ENCODE results near the gene CT55.
A peak's percentile ranks its signal among the peaks of the same experiment; 100 is the strongest.
"Not testable (repeated sequence)": the region's sequence is repeated elsewhere in the genome, so short reads cannot be mapped to it uniquely, and the experiment has no call there.

CT55 gene, protein sequence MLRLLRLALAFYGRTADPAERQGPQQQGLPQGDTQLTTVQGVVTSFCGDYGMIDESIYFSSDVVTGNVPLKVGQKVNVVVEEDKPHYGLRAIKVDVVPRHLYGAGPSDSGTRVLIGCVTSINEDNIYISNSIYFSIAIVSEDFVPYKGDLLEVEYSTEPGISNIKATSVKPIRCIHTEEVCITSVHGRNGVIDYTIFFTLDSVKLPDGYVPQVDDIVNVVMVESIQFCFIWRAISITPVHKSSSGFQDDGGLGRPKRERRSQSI

DNA sequence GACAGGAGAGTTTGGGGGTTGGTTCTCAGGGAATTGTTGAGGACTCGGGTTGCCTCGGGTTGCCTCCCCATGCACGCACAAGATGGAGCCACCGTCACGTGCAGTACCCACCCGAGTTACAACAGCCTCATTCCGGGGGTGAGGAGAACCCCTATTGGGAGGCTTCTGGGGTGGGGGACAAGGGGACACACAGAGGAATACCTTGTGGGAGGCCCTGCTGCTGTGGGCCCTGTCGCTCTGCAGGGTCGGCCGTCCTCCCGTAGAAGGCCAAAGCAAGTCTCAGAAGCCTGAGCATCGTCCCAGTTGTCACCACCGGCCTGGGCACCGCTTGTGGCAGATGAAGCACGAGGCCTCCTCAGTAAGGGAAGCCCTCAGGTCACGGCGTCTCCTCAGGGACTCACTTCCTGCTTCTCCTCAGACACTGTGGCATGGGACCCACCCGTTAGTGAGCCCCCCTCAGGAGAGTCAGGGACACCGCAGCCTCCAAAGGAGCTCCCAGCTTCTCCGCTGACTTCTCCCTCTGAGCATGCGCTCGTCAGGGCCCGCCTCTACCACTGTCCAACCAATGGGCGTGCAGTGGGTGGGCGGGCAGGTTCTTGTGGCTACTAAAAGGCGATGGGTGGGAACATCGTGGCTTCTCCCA lies at the start of gene CT55:
Gene CT55, minus strand, starts transcription at position 522 of the 643 bp plus-strand sequence. Its CDS starts 227 bp downstream, at position 295.
- no peak for DNase-seq (ENCODE audit: low read depth in 3 of 3, low spot score in 1 of 3)

DNA sequence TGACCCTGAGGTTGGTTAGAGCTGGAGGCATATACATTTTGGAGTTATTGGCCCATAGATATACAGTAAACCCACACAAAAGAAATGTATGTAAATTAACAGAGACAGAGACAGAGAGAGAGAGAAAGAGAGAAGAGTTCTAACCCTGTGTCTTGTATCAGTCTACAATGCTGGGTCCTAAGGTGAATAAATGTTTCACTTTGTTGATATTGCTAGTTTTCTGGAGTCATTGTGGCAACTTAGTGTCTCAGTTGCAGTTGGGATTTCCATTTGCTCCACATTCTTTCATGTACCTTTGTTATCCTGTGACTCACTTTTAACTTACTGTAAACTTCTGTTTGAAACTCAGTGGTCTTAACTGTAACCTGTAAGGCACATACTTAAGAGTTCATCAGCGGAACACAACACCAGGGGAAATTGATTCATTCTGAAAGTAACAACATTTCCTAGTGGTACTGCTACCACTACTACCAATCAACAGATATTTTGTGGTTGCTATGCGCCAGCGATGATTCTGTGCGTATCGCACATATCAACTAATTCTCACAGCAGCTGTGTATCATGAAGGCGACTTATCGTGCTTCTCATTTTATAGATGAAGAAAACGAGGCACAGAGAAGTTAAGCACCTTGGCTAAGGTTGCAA lies 42.1 kb upstream of the CT55 start:
- no peak for DNase-seq (ENCODE audit: low read depth in 3 of 3, low spot score in 1 of 3)

DNA sequence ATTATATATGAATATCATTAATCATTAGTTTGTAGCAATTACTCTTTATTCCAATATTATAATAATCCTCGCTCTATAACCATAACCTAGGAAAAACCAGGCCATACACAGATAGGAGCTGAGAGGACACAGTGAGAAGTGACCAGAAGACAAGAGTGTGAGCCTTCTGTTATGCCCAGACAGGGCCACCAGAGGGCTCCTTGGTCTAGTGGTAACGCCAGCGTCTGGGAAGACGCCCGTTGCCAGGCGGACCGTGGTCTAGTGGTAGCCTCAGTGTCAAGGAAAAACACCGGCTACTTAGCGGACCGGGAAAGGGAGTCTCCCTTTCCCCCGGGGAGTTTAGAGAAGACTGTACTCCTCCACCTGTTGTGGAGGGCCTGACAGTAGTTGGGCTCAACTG lies 35.2 kb upstream of the CT55 start:
- peak in 1 of 3 donors; percentile 4 for DNase-seq (ENCODE audit: low read depth in 3 of 3, low spot score in 1 of 3)

DNA sequence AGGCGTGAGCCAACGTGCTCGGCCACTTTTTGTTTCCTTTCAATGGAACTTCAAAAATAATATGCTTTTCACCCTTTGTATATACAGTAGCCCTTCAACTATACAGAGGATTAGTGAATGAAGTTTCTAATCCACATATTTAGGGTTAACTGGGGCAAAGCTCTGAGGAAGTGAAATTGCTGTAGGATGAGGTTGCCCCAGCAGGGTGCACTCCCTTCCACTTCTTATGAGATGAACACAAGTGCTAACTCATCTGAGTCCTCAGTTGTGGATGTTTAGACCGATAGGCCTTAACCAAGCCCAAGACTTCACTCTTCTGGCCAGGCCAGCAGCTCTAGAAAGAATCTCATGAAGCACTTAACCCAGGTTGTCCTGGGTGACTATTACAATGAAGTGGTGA lies 29.1 kb upstream of the CT55 start:
- DNase-seq (ENCODE audit: low read depth in 3 of 3, low spot score in 1 of 3): no peak

DNA sequence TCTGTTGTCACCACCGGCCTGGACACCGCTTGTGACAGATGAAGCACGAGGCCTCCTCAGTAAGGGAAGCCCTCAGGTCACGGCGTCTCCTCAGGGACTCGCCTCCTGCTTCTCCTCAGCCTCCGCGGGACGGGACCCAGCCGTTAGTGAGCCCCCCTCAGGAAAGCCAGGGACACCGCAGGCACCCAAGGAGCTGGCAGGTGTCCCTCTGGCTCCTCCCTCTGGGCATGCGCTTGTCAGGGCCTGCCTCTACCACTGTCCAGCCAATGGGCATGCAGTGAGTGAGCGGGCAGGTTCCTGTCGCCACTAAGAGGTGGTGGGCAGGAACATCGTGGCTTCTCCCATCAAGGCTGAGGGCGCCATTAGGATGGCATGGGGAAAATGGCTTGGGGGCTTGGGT lies 23.5 kb upstream of the CT55 start:
- no peak for DNase-seq (ENCODE audit: low read depth in 3 of 3, low spot score in 1 of 3)

DNA sequence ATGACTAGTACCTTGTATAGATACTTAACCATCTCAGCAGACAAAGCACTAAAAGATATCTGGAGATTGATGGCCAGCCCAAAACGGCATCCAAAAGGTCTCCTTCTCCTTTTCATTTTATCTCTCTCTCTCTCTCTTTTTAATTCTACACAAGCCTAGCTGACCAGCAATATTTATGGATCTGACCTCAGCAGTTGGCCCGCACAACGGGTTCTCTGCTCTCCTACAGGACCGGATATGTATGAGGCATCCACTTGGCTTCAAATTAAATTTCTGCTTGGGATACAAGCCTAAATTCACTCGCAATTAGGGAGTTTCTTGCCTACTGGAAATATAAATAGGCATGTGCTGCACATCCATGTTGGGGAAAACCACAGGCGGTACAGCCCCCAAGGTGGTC lies 22.5 kb upstream of the CT55 start:
- DNase-seq (ENCODE audit: low read depth in 3 of 3, low spot score in 1 of 3): no peak

DNA sequence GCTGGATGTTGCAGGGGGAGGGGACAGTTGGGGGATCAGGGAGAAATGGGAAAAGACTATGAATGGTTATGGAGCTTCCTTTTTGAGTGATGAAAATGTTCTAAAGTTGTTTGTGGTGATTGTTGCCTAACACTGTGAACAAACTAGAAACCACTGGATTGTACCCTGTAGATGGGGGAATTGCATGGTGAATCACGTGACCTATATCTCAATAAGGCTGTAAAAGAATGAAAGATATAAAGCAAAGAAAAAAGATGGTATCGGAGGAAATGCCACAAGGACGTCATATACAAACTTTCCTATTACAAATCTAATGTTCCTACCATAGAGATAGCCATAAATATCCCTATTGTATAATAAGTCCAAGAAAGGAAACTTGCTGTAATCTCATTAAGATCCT lies 20.6 kb upstream of the CT55 start:
- DNase-seq (ENCODE audit: low read depth in 3 of 3, low spot score in 1 of 3): no peak

DNA sequence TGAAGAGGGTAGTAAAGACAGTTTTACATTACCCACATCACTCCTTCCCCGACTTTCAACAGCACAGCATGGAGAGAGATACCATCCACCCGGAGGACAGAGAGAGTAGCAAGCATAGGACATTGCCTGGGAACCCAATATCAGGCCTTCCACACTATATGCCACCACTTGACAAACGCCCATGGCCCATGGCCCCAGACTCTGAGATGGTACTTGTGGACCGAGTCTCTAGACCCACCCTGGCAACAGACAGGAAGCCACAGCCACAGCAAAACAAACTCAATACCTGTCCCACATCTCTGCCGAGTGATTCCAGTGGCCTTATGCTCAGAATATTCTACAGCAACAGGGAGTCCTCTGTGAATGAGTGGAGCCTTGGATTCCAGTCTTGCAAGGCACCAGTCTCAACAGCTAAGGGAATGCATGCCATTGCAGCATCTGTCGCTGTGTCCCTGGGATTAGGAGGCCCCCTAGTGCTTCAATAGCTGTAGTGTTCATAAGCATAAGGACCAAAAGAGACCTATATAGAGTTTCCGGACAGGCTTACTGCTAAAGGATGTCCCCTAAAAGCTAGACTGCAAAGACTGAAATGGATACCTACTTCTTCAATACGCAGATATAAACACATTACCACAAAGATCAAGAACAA lies 14.7 kb upstream of the CT55 start:
- DNase-seq (ENCODE audit: low read depth in 3 of 3, low spot score in 1 of 3): peak in 1 of 3 donors; percentile 0

DNA sequence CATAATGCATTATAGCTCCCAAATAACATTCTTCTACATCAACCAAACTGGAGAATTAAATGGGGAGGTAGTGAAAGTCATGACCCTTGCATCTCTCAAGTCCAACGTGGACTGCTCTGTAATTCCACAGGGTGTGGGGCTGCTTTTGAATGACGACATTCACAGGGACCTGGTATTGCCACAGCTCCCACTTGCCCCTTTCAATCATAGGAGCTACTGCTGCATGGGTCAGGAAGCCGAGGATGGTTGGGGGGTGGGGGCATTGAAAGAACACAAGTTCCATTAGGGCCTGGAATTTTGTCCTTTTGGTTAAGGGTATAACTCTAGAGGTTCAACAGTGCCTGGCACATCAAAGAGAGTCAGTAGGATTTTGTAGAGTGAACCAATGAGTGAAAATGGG lies 7.4 kb upstream of the CT55 start:
- no peak for DNase-seq (ENCODE audit: low read depth in 3 of 3, low spot score in 1 of 3)

DNA sequence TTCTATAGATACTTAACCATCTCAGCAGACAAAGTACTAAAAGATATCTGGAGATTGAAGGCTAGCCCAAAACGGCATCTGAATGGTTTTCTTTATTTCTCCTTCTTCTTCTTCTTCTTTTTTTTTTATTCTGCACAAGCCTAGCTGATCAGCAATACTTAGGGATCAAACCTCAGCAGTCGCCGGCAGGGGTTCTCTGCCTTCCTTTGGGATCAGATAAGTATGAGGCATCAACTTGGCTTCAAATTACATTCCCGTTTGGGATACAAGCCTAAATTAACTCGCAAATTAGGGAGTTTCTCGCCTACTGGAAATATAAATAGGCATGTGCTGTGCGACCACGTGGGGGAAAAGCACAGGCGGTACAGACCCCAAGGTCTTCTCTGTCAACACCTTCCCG lies 730 bp downstream of the CT55 start:
- no peak for DNase-seq (ENCODE audit: low read depth in 3 of 3, low spot score in 1 of 3)

DNA sequence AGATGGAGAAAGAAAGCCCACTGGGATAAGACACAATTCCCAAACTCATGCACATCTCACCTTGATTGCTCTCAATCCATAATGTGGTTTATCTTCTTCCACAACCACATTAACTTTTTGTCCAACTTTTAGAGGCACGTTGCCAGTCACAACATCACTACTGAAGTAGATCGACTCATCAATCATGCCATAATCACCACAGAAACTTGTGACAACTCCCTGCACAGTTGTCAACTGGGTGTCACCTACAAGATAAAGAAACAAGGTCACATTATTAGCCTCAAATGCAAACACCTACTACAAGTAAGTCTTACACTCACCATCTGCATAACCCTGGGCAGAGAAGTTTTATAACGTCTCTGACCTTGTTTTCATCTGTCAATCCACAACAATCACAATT lies 1.7 kb downstream of the CT55 start:
- DNase-seq (ENCODE audit: low read depth in 3 of 3, low spot score in 1 of 3): not testable (repeated sequence)

DNA sequence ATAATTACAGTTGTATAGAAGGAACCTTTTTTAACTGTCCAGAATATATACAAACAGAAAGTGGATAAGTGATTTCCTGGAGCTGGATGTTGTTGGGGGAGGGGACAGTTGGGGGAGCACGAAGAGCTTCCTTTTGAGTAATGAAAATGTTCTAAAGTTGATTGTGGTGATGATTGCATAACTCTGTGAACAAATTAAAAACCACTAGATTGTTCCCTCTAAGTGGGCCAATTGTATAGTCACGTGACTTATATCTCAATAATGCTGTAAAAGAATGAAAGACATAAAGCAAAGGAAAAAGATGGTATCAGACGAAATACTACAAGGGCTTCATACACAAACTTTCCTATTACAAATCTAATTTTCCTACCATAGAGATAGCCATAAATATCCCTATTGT lies 2.7 kb downstream of the CT55 start:
- DNase-seq (ENCODE audit: low read depth in 3 of 3, low spot score in 1 of 3): no peak

DNA sequence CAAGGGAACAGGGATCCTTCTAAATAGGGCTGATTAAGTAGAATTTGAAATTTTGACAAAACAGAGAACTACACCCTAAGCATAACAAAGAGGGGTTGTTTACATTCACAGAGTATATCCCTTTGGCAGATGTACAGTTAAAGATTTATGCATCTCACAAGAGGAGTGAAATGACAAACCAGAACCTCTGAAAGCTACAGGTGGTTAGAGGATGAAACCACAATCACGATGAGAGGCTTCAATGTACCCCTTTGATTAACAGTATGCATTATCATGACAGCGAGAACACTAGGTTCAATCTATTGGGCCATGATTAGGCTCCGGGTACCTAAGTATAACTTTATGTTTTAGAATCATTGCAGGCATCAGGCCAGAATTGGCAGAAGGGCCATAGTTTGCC lies 16.5 kb downstream of the CT55 start:
- not testable (repeated sequence) for DNase-seq (ENCODE audit: low read depth in 3 of 3, low spot score in 1 of 3)

DNA sequence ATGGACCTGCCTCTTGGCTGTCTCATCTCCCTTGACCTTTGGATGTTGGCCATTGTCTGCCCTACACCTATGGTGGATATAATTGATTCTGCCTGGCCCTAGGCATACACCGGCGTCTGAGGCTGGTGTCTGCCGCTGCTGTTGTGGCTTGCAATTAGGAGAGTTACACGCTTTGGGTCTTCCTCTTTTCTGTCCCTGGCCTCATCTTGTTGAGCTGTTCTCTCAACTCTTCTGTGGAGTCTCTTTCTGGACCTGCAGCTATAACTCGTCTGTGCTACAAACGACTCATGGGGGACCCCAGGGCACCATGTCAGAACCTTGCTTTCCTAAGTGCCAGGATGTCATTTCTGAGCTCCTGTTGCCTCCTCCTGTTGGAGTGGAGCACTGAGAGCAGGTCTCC lies 45.1 kb downstream of the CT55 start:
- DNase-seq (ENCODE audit: low read depth in 3 of 3, low spot score in 1 of 3): not testable (repeated sequence)

DNA sequence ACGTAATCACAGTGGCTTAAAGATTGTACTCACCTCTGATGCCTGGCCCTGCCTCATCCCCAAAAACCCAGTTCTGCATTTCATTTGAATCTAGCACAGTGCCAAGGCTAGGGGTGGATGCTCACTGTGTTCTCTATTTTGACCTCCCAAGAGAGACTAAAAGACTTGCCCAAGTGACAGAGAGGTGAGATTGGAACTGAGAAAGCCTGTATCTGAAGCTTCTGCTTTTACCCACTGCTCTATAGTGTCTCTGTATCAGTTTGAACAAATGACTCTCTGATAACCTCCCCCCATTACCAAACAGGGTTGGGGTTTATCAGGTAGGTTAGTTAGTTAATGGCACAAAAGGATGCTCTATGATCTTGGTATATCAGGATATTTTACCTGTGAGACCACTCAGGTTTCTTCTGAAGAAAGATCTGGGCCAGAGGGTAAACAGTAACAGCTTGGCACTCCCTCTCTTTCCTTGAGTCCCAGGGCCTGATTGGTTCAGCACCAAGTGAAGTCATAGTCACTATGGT lies 51.1 kb downstream of the CT55 start, which contains the start of gene ETDB:
Gene ETDB, minus strand, starts transcription at position 471 of the 521 bp plus-strand sequence. CDS start 1,265 bp downstream, outside the sequence.
- not testable (repeated sequence) for DNase-seq (ENCODE audit: low read depth in 3 of 3, low spot score in 1 of 3)

DNA sequence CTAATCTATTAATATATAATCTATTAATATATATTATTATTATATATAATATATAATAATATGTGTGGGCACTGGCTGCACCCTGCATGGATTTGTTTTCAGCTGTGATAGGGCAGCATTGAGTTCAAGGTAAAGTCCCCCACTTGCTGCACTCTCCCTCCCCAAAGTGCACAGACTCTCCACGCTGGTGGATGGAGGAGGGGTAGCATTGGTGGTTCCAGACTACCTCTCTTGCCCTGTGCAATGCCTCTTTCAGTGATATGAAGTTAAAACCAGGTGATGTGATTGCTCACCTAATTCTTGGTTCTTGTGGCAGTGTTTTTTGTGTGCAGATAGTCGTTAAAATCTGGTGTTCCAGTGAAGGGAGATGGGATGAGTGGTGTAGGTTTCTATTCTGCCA lies 55.1 kb downstream of the CT55 start:
- DNase-seq (ENCODE audit: low read depth in 3 of 3, low spot score in 1 of 3): not testable (repeated sequence)

DNA sequence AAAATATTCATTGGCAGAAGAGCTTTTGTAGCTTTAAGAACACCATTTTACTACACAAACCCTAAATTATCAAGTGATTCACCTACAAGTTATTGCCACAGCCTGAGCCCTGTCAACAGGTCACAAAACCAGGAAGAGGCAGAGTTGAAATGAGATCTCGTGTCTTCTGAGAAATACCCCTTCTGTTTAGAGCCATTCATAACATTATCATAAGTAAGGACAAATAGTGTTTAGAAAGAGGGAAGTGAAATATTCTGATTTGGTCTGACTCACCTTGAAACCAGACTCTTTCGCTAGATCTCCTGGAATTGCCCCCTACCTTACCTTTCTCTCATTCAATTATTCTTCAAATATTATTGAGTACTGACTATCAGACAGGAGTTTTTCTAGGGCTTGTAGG lies 56.8 kb downstream of the CT55 start:
- DNase-seq (ENCODE audit: low read depth in 3 of 3, low spot score in 1 of 3): no peak

DNA sequence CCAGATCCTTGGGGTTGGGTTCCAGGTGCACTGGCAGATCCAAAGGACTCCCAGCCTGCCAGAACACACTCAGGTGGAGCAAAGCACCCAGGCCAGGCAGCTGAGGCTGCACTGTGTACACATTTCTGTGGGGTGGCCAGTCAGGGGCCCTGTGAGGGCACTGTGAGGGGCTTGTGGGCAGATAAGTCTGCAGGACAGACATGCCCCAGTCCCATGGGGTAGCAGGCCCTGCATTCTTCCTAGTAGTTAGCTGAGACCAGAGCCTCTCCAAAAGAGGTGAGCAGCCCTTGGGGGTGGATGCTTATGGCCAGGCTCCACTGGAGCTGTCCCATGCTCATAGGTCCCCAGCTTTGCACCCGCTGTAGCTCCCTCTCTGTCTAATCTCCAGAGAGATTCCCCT lies 58.5 kb downstream of the CT55 start:
- DNase-seq (ENCODE audit: low read depth in 3 of 3, low spot score in 1 of 3): no peak

DNA sequence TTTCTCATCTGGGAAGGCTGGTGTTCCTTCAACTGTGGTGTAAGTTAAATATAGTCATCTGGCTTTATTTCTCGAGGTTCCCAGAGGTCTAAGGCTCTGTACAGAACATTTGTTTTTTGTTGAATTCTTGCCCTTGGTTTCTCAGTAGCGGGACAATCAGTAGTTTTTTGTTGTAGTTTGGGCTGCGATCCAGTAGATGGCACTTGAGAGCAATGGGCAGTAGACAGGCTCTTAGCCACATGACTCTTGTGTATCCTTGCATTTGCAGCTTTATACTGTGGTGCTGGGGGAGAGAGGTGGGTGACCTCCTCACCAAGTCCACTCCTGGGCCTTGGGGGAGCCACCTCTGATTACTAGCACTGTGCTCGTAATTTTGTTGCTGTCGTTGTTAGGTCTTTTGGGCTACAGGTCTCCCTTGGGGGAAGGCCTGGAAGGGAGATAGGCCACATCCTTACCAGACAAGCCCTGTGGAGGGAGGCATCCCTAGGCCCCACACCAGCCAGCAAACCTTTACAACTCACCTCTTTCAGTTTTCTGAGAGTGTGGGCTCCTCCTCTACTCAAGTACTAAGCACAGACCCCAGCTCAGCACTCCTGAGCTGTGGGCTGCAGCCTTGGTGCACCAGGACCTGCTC lies 59.0 kb downstream of the CT55 start:
- DNase-seq (ENCODE audit: low read depth in 3 of 3, low spot score in 1 of 3): no peak

DNA sequence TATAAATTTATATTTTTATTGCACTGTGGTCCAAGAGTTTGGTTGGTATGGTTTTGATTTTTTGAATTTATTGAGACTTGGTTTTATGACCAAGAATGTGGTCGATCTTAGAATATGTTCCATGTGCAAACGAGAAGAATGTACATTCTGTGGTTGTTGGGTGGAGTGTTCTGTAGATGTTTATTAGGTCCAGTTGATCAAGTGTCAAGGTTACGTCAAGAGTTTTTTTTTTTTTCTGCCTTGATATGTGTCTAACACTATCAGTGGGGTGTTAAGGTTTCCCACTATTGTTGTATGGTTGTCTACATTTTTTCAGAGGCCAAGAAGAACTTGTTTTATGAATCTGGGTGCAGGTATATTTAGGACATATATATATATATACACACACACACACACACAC lies 61.6 kb downstream of the CT55 start:
- DNase-seq (ENCODE audit: low read depth in 3 of 3, low spot score in 1 of 3): no peak
